Activated T-cell treated with anti-CD3 and anti-CD28 coated beads, Interleukin-2, amount 50 U/mL, for 72 hours (primary cell): ENCODE measurements around the gene DPEP1. TPM values are rescaled to one million over a fixed set of nuclear protein-coding genes. Genes with fewer than 3 reads are reported as not detected.
"Not testable (repeated sequence)": the region's sequence is repeated elsewhere in the genome, so short reads cannot be mapped to it uniquely, and the experiment has no call there.

Source experiments
- ATAC-seq, 2 donors: fragments of 150-1000 bp; cut with Tn5 transposase; replicated peaks in 1 of 2; 2 replicates each; pipeline ENCODE4 v1.10.0; 2021; ENCODE audit warnings: moderate library complexity in 2 of 2, mild to moderate bottlenecking in 1 of 2
- DNase-seq, 2 donors: peaks; one replicate each; pipeline ENCODE4 v3.0.0; 2021 to 2022; ENCODE audit warnings: mixed read lengths in 1 of 2
- H3K27ac Mint-ChIP-seq: one replicate; pipeline ENCODE4 v1.8.0; 2022; ENCODE audit warnings: mild to moderate bottlenecking, moderate library complexity, mixed read lengths
- H3K27me3 Mint-ChIP-seq: one replicate; pipeline ENCODE4 v1.8.0; 2022; ENCODE audit warnings: low read depth, mixed read lengths
- H3K36me3 Mint-ChIP-seq, 2 donors: one replicate each; pipeline ENCODE4 v1.8.0; 2022; ENCODE audit warnings: mixed read lengths in 2 of 2, mild to moderate bottlenecking in 1 of 2; ENCODE audit not compliant: insufficient read depth in 2 of 2
- H3K4me1 Mint-ChIP-seq: one replicate; pipeline ENCODE4 v1.8.0; 2022; ENCODE audit warnings: low read depth, mixed read lengths
- H3K4me3 Mint-ChIP-seq, 2 donors: one replicate each; pipeline ENCODE4 v1.8.0; 2022; ENCODE audit warnings: mild to moderate bottlenecking in 2 of 2, mixed read lengths in 2 of 2, moderate library complexity in 2 of 2
- H3K9me3 Mint-ChIP-seq, 2 donors: one replicate each; pipeline ENCODE4 v1.8.0; 2022; ENCODE audit warnings: mixed read lengths in 2 of 2
- total RNA-seq, 2 donors: library from RNA; stranded (reverse); gene quantifications; one replicate each; pipeline ENCODE4 v1.2.3, GENCODE V29; 2022

The DPEP1 gene
- not detected for total RNA-seq

DNA sequence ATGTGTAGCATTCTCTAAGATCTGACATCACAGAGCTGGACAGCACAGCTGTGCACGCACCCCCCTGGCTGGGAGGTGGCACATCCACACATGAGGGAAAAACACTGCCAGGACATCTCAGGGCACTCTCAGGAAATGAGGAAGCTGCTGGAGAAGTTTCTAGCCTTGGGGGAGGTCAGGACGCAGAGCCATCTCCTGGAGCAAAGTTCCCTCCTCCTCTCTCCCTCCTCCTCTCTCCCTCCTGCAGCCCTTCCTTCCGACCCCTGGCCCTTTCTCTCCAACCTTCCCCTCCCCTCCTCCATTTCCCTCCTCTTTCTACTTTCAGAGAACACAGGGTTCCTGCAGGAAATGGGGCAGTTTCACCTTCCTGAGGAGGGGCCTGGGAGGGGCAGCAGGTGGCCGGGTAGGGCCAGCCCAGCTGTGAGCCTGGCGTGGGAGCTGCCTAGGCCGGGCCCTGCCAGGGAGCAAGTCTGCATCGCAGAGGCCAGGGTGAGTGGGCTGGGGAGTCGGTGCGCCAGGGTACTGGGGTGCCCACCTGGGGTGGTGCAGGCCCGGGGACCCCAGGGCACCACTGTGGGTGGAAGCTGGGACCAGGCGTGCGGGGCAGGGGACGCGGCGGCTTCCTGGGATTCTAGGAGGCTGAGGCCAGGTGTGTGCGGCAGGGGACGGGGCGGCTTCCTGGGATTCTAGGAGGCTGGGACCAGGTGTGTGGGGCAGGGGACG, at the start of gene DPEP1:
Gene DPEP1 (plus strand): TSS at position 412 of the 723 bp plus-strand sequence. CDS start 16,769 bp downstream, outside the sequence.
- Mint-ChIP-seq H3K36me3 (peaks cover 0 to 2% of the 10 kb centered on the region in 2 donors), H3K27ac (no peak within 1 kb of the TSS), H3K27me3 (no peaks in the 10 kb centered on the region), H3K9me3 (peaks cover 2% of the 10 kb centered on the region in 2 donors), H3K4me1 (peaks cover 10% of the 10 kb centered on the region), H3K4me3 (no peak within 1 kb of the TSS)
- DNase-seq (no peak), ATAC-seq (no peak)

DNA sequence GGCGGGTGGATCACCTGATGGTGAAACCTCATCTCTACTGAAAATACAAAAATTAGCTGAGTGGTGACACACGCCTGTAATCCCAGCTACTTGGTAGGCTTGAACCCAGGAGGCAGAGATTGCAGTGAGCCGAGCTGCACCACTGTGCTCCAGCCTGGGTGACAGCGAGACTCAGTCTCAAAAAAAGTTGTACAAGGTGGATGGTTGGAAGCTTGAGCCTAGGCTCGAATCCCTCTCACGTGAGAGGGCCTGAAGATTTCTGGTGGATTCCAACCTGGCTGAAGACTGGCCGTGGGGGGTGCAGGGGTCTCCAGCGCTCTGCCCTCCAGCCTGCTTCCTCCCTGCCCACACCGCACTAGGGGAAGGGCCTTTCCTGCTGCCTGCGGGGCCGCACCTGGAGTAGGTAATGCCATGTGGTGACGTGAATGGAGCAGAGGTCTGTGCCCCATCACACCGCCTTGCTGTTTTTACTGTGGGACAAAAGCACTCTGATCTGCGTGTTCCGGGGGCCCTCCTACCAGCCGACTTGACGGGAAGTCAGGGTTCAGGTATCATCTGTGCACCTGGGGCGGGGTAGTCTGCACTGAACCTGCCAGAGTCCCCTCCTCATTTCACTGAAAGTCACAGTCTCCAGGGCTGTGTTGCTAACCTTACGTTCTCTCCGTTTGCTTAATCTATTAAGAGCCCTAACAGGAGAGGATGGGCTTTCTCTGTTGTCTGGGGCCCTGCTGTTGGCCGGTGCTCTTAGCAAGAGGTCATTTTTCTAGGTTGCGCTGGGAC, 48.8 kb upstream of the DPEP1 start:
- no peaks in the 10 kb centered on the region for H3K9me3 Mint-ChIP-seq
- no peak for DNase-seq
- H3K27me3 Mint-ChIP-seq: no peaks in the 10 kb centered on the region
- no peak for ATAC-seq
- peak overlapping the region; percentile 37 for H3K27ac Mint-ChIP-seq
- H3K36me3 Mint-ChIP-seq: peaks cover 18 to 30% of the 10 kb centered on the region in 2 donors
- H3K4me1 Mint-ChIP-seq: peaks cover 55% of the 10 kb centered on the region
- H3K4me3 Mint-ChIP-seq: peak overlapping the region; percentile 58 to 70

DNA sequence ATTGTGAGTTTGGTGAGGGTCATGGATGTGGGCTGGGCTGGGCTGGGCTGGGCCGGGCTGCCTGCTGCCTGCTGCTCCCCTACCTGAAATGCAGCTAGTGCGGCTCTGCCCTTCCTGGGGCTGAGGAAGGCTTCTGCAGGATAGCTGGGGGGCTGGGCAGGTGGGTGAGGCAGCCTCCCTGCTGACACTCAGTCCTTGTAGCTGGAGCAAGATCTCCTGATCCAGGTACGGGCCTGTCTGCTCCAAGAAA, 48.3 kb upstream of the DPEP1 start:
- Mint-ChIP-seq H3K4me3 (peak overlapping the region; percentile 58 to 70), H3K9me3 (no peaks in the 10 kb centered on the region), H3K36me3 (peaks cover 18 to 29% of the 10 kb centered on the region in 2 donors), H3K27ac (peak overlapping the region; percentile 35), H3K27me3 (no peaks in the 10 kb centered on the region), H3K4me1 (peaks cover 51% of the 10 kb centered on the region)
- ATAC-seq (no peak), DNase-seq (no peak)

DNA sequence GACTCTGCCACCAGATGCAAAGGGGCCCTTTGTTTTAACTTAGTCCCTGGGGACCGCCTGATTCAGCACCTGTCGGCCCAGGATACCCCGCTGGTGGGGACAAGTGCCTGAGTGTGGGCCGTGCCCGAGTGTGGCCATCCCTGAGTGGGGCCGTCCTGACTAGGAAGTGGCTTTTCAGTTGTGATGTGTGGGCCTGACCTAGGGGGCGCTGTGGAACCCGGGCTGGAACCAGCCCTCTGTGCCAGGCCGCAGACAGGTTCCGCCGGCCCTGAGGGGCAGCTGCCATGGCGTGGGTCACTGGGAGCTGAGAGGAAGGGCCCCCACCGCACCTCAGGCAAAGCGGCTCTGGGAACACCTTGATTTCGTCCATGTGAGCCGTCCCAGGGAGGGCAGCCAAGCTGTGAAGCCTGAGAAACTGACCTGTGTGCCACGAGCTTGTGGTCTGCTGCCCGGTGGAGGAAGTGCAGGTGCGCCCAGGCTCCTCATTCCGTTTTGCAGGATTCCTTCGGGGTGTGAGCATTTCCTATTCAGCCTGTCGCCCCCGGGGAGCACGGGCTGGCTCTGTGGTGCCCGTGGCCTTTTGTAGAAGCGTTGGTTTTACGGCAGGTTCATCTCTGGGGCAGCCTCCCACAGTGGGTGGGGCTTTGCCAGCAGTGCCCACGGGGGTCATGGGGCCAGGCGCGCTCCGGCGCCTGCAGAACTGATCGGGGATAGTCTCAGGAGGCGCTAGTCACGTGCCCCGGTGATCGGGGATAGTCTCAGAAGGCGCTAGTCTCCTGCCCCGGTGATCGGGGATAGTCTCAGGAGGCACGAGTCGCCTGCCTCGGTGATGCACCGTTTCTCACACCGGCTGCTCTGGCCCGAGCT, 47.7 kb upstream of the DPEP1 start:
- H3K4me3 Mint-ChIP-seq: peak overlapping the region; percentile 58 to 70
- ATAC-seq (peak; percentile 34 to 42), DNase-seq (peak; percentile 60 to 71)
- no peak overlapping the region for H3K27ac Mint-ChIP-seq
- no peaks in the 10 kb centered on the region for H3K9me3 Mint-ChIP-seq
- no peaks in the 10 kb centered on the region for H3K27me3 Mint-ChIP-seq
- H3K36me3 Mint-ChIP-seq: peaks cover 18 to 29% of the 10 kb centered on the region in 2 donors
- H3K4me1 Mint-ChIP-seq: peaks cover 51% of the 10 kb centered on the region

DNA sequence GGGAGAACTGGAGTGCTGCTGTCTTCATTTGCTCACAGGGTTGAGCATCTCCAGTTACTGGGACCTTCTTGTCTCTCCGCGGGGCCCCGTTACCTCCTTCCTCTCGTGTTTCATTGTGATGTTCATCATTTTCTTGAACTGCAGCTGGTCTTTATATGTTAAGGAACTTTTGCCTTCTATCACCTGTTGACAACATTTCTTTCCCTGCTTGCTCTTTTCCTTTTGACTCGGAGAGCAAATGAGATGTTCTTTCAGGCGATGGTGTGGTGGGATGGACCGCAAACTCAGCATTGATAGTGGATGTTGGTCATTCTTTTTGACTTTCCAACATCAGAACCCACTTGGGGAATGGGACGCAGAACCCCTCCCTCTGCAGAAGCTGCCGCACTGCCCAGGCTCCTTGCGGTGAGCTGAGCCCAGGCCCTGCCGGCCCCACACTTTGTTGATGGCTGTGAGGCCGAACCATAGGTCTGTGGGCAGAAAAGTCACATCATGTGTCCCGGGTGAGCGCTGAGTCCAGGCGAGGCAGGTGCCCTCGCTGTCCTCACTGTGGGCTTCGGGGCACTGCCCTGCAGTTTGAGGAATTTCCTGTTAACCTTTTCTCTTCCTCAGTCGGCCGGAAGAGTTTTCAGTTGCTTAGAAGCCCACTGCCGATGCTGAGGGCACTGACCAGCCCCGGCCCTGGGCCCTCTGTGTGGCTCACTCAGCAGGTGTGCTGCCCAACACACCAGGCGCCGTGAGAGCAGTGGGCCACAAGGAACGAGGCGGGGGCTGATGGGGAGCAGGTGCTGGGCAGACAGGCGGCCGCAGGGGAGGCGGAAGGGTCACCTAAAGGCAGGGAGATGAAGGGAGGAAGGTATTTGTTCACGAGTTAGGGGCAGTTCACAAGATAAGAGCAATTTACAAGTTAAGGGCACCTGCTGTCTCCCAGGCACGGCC, 45.5 kb upstream of the DPEP1 start:
- Mint-ChIP-seq H3K9me3 (no peaks in the 10 kb centered on the region), H3K27ac (no peak overlapping the region), H3K36me3 (peaks cover 5 to 11% of the 10 kb centered on the region in 2 donors), H3K4me3 (no peak overlapping the region), H3K27me3 (peaks cover 4% of the 10 kb centered on the region), H3K4me1 (peaks cover 35% of the 10 kb centered on the region)
- DNase-seq: no peak
- ATAC-seq: no peak

DNA sequence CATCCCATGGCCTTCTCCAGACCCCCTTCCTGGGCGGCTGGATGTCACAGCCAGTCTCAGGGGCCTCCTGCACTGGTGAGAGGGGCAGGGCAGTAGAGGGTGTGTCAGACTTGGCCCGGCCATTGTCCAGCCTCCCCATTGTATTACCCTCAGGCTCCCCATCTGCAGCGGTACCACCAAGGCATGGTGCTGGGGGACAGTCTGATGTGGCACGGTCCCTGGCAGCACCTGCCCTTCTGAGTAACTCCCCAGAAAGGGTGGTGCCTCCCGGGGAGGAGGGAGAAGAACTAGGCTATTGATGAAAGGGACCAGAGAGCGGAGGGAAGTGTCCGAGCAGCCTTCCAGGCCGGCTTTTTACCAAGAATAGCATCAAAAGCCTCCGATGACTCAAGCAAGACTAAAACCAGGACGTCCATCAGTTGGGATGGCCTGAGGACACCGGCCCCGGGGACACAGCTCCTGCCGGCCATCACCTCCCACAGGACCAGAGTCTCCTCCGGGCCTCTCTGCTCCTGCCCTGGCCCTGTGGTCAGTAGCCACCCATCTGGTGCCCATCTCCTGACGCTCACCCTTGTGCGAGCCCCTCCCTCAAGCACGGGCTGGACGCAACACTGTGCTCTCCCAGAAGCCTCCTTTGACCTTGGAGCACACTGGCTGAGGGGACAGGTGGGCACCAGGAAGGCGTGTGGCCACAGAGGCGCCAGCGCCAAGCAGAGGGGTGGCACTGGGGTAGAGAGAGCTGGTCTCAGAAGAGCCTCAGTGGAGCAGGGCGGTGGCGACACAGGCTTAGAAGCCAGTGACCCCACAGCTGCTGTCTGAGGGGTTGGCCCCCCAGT, 43.7 kb upstream of the DPEP1 start:
- no peak overlapping the region for H3K27ac Mint-ChIP-seq
- peaks cover 19% of the 10 kb centered on the region for H3K4me1 Mint-ChIP-seq
- H3K36me3 Mint-ChIP-seq: peaks cover 2 to 3% of the 10 kb centered on the region in 2 donors
- no peak overlapping the region for H3K4me3 Mint-ChIP-seq
- no peaks in the 10 kb centered on the region for H3K9me3 Mint-ChIP-seq
- ATAC-seq (peak in 1 of 2 donors; percentile 2), DNase-seq (no peak)
- peaks cover 8% of the 10 kb centered on the region for H3K27me3 Mint-ChIP-seq

DNA sequence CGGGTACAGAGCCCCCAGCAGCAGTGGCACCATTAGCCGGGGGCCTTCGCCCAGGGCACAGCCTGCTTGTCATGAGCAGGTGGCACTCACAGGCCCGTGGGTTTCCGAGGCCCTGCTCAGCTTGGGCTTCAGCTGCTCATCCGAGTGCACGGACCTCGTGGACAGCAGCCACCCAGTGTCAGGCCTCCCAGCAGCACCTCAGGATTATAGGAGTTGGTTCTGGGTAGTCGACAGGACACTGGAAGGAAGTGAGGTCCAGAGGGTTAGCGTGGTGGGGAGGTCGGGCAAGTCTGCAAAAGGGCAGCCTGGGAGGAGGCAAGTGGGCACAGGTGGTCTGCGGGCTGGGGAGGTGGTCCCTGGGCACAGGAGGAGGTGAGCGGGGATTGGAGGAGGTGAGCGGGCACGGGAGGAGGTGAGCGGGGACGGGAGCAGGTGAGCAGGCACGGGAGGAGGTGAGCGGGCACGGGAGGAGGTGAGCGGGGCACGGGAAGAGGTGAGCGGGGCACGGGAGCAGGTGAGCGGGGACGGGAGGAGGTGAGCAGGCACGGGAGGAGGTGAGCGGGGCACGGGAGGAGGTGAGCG, 43.0 kb upstream of the DPEP1 start:
- DNase-seq: no peak
- Mint-ChIP-seq H3K27me3 (peaks cover 8% of the 10 kb centered on the region), H3K4me3 (no peak overlapping the region), H3K36me3 (peaks cover 0 to 3% of the 10 kb centered on the region in 2 donors), H3K27ac (no peak overlapping the region), H3K9me3 (no peaks in the 10 kb centered on the region), H3K4me1 (peaks cover 12% of the 10 kb centered on the region)
- no peak for ATAC-seq

DNA sequence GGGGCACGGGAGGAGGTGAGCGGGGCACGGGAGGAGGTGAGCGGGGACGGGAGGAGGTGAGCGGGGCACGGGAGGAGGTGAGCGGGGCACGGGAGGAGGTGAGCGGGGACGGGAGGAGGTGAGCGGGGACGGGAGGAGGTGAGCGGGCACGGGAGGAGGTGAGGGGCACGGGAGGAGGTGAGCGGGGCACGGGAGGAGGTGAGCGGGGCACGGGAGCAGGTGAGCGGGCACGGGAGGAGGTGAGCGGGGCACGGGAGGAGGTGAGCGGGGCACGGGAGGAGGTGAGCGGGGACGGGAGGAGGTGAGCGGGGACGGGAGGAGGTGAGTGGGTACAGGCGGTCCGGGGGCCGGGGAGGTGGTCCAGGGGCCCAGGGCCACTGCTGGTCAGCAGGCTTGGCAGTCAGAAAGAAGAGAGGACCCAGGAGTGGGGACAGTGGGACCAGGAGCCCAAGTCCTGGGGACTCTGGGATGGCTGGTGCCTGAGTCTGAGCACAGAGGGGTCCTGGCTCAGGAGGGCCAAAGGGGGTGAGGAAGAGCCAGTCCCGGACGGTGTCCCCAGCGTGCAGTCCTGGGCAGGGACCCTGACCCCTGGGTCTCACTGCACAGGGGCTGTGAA, 42.4 kb upstream of the DPEP1 start:
- H3K4me3 Mint-ChIP-seq, H3K36me3 Mint-ChIP-seq, DNase-seq, H3K9me3 Mint-ChIP-seq, H3K27me3 Mint-ChIP-seq, ATAC-seq, H3K4me1 Mint-ChIP-seq, H3K27ac Mint-ChIP-seq: not testable (repeated sequence)

DNA sequence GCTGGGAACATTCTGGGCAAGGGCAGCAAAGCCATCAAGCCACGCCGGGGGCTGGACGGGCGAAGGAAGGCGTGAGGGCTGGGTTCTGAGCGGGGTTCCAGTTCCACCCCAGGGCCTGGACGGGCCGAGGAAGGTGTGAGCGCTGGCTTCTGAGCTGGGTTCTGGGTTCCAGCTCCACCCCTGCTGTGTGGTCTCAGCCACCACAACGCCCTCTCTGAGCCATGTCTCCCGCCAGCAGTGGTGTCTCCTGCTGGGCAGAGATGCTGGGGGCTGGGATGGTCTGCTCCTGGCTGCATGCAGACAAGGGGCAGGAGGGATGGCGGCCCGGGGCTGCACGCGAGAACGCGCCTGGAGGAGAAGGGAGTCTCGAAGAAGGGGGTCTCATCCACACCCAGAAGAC, 41.8 kb upstream of the DPEP1 start:
- Mint-ChIP-seq H3K27me3 (peaks cover 8% of the 10 kb centered on the region), H3K4me1 (no peaks in the 10 kb centered on the region), H3K4me3 (no peak overlapping the region), H3K27ac (no peak overlapping the region), H3K9me3 (no peaks in the 10 kb centered on the region), H3K36me3 (peaks cover 0 to 3% of the 10 kb centered on the region in 2 donors)
- DNase-seq: no peak
- no peak for ATAC-seq

DNA sequence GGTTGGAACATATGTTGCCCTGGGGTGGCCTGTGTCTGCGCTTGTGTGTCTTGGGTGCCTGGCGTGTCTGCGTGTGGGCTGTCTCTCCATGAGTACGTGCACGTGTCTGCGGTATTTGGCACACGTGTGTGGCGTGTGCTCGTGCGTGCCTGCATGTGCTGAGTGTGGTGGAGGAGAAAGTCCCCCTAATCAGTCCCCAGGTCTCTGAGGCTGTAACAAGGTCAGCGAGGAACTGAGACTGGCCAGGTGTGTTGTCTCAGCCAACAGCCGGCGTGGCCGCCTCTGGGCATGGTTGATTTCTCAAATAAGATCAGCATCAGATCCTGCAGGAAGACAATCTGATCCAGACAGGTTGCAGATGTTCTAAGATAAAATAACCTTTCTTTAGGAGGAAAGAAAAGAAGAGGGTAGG, 41.4 kb upstream of the DPEP1 start:
- Mint-ChIP-seq H3K9me3 (no peaks in the 10 kb centered on the region), H3K27ac (no peak overlapping the region), H3K4me1 (no peaks in the 10 kb centered on the region), H3K36me3 (peaks cover 0 to 3% of the 10 kb centered on the region in 2 donors), H3K27me3 (peaks cover 8% of the 10 kb centered on the region), H3K4me3 (no peak overlapping the region)
- ATAC-seq (no peak), DNase-seq (no peak)

DNA sequence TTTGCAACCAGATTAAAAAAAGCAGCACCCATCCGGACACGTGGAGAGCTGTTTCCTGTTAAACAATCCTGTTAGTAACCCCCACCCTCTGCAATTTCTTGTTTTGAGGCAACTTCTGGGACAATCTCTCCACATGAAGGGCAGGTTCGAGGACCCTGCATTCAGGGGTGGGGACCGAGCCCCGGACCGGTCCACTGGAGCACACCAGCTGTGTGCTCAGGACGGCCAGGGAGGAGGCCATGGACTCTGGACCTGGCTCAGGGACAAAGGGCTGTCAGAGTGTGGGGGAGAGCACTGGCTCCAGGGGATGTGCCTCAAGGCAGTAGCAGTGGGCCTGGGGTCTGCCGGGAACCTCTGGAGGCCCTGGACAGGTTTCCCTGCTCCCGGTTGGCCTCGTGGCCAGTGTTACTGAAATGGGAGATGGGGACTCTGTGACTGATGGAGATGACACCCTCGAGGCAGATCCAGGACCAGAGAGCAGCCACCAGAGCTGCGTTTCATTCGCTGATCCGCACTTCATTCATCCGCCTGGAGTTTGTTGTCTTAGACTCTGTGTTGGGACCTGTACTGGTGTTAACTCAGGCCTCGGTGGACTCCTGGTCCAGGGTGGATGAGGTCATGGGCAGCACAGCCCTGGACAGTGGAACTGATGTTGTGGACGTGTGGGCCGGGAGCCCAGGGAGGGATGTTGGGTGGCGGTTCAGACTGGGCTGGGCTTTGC, 40.8 kb upstream of the DPEP1 start:
- no peaks in the 10 kb centered on the region for H3K4me1 Mint-ChIP-seq
- no peak for DNase-seq
- H3K4me3 Mint-ChIP-seq: peak overlapping the region in 1 of 2 donors; percentile 29
- no peak overlapping the region for H3K27ac Mint-ChIP-seq
- no peaks in the 10 kb centered on the region for H3K9me3 Mint-ChIP-seq
- peaks cover 8% of the 10 kb centered on the region for H3K27me3 Mint-ChIP-seq
- H3K36me3 Mint-ChIP-seq: peaks cover 0 to 1% of the 10 kb centered on the region in 2 donors
- no peak for ATAC-seq
